HK-2 (cell line): ENCODE measurements around the gene TERF2IP.

Source experiments
- DNase-seq: peaks from one replicate; pipeline ENCODE4 v3.0.0-alpha.2; 2018; ENCODE audit not compliant: unreplicated experiment

TERF2IP gene

GRCh38 chr16:75647492-75648264 is at the start of gene TERF2IP, which contains the start of gene KARS1:
TERF2IP (plus strand) TSS chr16:75647773; CDS start chr16:75647883, 110 bp downstream.
KARS1 (minus strand) TSS chr16:75647665; CDS start chr16:75647639, 26 bp downstream.
- peak; percentile 90 for DNase-seq

DNA sequence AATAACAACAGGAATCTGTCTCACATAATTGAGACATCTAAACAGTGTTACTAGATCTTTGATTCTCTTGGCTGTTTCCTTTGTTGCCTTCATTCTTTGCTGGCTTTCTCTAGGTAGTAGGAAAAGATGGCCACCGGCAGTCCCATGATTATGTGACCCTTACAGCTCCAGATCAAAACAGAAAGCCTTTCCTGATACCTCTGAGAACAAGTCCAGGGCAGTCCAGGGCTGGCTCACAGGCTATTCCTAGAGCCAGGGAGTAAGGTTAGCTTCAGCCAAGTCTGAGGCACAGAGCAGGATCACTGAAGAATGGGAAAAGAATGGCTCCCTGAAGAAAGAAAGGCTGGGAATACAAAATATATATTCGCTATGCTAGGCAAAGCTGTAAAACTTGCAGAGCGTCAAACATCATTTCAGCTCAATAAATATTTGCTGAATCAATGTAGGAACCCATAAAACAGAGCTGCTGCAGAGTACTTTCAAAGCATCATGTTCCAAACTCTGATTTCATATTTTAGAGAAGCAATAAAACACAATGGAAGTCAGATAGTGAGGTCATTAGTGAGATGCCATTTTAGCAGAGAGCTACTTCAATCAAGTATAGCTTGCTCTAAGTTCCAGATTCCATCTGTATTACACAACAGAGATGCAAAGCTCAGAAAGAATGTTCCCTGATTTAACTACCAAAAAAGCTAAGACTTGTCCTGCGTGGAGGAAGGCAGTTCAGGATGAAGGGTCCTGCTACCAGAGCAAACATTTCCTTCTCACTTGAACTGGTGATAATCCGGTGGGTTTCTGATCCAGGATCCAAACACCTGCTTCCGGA is 47.9 kb upstream of the TERF2IP start:
- no peak for DNase-seq

DNA sequence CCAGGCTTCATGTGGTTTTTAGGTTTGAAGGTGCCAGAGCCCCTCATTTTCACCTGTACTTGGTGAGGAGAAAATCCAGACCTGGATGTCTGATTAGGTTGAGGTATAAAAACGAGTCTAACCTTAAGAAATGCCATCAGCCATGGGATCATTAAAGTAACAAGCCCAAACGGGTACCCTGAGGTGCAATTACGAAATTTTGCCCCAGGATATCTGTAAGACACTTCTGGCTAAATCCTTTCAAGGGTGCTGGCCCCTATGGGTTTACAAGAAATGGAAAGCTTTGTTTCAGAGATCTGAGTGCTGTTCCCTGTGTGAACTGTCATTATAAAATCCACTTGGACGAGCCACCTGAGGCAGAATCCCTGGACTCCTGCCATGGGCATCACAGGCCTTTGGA is 44.3 kb upstream of the TERF2IP start:
- DNase-seq, result no peak

GRCh38 chr16:75606507-75606906 is 41.1 kb upstream of the TERF2IP start:
- no peak for DNase-seq

DNA sequence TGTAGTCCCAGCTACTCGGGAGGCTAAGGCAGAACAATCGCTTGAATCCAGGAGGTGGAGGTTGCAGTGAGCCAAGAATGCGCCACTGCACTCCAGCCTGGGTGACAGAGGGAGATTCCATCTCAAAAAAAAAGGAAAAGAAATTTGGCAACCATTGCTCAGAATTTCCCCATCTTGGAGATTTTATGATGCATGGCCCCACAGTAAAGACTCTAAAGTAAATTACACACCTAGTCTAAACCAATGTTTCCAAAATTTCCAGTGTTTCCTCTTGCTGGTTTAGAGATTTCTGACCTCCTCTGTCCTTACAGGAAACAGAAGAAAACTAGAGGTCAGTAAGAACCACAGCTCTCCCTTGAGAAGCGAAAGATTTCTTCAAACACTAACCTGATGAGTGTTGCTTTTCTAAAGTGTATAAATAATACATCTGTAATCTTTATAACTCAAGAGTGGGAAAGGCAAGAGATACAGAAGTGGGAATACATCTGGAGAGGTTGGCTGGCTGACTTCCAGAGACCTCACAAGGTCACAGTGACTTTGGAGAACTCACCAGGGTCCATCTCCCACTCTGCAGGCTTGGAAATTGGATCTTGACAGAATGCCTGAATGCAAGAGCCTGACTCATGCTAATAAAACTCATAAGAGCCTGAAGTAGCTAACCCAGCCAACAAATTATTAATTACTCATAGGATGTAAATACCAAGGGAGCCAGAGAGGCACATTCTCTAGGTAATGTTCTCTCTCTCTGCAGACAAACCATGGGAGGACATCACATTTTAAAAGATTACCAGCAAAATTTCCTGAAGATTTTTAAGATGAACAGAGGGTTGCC is 33.3 kb upstream of the TERF2IP start:
- no peak for DNase-seq

GRCh38 chr16:75615619-75616018 is 32.0 kb upstream of the TERF2IP start:
- DNase-seq, result no peak

DNA sequence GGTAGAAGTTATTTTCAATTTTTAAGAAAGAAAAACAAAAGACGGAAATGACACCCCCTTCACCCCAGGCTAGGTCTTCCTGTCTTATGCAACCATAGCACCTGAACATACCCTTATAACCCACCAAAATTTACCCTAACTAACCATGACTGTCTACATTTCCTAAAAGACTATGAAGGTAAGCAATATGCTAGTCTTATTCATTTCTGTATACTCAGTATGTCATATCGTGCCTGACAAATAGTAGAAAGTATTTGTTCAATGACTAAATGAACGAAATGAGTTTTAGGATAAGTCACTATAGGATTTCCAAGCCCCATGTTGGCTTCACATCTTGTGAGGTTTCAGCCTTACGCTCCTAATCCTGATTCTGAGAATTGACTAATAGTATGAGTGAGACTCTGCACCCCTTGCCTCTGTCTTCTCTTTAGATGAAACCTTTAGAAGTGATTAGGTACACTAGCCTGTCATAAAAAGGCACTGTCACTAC is 31.0 kb upstream of the TERF2IP start:
- DNase-seq, result no peak

DNA sequence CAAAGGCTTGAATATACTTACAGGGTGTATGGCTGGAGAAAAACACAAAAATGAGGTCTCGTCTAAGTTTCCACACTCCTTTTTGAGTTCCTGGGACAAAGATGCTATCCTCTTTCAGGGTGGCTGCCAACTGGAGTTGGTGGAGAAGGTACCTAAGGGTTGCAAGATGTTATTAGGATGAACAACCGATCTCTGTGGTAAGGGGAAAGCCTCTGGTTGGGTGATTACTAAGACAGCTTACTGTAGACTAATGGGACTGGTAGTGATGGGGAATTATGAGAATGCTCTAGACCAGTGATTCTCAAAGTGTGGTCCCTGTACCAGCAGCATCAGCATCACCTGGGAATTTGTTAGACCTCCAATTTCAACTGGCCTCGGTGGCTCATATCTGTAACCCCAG is 30.5 kb upstream of the TERF2IP start:
- no peak for DNase-seq

- no peak for DNase-seq
Measured at GRCh38 chr16:75618780-75619179, 28.8 kb upstream of the TERF2IP start.

DNA sequence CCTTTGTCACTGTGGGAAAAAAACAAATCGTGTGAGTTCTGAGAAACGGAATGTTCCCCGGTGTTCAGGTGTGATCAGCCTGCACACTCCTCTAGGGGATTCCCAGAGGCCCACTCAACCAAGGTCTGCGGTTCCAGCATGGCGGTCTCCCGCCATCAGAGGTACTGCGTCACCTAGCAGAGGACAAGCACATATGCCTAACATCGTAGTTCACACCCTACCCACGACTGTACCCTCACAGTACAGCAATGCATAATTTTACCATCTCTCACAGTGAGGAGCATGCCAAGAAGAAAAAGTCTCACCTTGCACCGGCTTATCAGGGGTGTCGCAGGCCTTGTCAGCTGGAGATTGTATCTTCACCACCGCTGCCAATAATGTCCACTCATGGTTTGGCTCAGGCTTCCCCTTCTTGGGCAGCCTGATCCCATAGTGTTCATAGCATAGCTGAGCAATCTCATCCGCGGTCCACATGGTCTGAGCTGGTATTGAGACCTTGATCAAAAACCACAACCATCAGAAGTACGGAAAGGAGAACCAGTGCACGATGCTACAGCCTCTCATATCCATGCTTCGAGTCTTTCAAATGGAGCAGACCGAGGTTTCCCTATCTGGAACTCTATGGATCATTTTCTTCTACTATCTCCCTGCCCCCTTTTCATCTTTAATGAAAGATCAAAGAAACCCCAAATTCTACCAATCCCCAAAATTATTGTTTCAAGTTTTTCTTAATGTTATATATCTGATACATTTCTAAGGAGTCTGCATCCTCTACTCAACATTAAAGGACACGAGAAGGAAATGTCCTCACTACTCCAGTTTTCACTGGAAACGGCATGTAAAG is 27.0 kb upstream of the TERF2IP start:
- DNase-seq, result no peak

DNA sequence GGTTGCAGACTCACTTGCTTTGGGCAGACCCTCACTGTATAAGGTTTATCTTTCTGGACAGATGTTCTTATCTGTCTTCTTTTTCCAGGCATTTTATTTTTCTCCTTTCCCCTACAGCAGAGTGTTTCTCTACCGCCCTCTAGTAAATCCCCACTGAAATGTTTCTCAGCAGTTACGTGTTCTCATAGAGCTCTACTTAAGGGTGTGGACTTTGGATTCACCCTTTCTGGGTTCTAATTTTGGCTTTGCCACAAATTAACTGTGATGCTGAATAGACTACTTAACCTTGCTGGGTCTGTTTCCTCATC is 26.4 kb upstream of the TERF2IP start:
- no peak for DNase-seq

DNA sequence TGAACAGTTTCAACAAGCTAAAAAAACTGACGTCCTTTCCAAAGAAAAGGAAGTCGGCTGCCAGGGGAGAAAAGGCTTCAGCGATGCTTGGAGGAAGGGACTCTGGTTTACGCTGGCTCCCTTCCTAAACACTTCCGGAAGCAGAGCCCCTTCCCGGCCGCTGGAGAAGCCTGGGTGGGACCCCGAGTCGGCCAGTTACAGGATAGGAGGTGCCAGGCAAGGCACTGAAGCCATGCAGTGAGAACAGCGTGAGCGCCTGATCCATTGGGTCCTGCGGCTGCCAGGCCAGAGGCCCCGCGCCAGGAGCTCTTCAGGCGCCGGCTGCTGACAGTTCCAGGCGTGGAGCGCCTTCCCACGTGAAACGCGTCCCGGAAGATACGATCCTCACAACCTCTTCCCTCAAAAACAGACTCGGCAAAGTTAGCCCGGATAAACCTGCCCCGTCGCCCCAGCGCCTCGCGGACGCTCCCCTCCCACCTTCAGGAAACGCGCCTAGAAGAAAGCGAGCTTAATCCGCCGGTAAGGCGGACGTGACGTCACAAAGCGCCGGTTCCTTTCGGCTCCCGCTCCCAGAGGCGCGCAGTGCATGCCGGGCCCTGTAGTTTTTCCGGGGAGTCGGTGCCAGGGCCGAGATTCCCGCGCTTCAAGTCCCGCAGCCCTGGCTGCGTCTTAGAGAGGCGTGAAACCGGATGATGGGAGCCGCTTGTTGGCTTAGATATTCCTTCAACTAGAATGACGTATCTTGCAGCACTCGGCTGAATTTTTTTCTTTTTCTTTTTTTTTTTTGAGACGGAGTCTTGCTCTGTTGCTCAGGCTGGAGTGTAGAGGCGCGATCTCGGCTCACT is 24.6 kb upstream of the TERF2IP start, which contains the start of gene ADAT1:
Gene ADAT1 (minus strand): TSS at position 521 of the 845 bp plus-strand sequence. CDS start 2,482 bp downstream, outside the sequence.
- peak; percentile 96 for DNase-seq

DNA sequence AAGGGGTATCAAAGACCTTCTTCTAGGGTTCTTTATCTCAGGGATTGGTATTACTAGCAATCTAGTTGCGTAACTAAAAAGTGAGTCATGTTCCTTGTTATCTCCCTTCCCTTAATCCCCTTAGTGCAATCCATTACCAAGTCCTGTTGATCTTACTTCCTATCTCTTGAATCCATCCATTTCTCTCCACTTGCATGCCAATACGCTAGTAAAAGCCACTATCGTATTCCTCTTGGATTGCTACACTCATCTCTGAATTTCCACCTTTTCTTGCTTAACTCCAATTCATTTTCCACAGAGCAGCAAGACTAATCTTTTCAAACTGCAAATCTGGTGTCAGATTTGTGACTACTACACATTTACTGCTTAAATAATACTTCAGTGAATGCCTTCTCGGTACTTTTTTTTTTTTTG is 22.6 kb upstream of the TERF2IP start:
- no peak for DNase-seq

- no peak for DNase-seq
Measured at GRCh38 chr16:75626806-75627205, 20.8 kb upstream of the TERF2IP start.

DNA sequence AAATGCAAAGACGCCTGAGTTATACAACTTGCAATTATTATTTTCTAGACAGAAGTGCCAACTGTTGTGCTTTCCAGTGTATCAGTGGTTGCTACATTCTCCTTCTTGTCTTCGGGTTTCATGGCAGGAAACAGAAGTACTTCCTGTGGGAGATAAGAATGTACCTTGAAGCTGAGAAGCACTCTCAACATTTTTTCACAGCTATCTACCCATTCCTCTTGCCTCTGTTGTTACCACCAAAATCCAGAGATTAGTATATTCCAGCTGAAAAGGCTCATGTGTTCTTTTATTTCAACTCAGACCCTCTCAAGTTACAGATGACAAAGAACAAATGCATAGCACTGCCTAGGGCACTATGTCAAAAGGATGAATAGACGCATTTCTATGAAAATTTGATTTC is 19.7 kb upstream of the TERF2IP start:
- no peak for DNase-seq

GRCh38 chr16:75628351-75628750 is 19.2 kb upstream of the TERF2IP start:
- DNase-seq, result no peak

DNA sequence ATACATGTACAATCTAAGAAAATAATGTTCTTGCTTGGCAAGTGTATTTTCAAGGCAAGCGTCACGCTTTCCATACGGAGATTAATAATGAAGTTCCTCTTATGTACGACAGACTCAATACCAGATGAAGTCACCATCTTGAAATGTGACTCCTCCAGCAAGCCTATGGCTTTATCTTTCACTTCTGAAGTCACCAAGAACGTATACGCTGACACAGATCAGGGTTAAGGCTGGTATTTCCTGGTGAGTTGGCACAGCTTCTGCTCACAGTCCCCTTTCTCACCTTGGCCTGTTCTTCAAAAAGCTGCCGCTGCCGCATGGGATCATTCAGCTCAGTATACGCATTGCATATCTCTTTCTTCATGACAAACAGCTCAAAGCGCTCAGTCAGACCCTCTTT is 18.4 kb upstream of the TERF2IP start:
- DNase-seq, result no peak

- DNase-seq, result no peak
Measured at GRCh38 chr16:75630052-75630451, 17.5 kb upstream of the TERF2IP start.

DNA sequence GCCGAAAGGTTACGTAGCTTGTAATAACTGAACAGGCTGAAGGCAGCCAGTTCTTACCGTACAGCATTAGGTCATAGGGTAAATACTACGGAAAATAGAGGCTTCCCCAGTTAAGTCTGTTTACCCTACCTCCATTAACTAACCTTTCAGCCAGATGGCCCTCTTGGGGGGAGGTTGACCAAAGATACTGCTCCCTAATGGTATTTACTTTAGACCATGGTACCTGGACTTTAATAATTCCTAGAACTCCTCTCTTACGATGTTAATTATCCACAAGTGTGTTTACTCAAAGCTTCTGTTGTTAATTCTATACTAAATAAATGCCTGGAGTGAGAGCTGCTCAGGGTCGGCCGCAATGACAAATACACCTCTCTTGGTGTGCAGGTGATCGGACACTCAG is 14.7 kb upstream of the TERF2IP start:
- no peak for DNase-seq

GRCh38 chr16:75635036-75635435 is 12.5 kb upstream of the TERF2IP start:
- DNase-seq, result no peak
